WTC11 (cell line): ENCODE data around the gene FBXO3.

Experiments
- ETV6 ChIP-seq: sonication (generic); formaldehyde crosslinking; IDR thresholded peaks from 2 replicates; pipeline ENCODE4 v1.8.1; 2022; ENCODE audit warnings: mild to moderate bottlenecking, missing genetic modification reagents
- JUN ChIP-seq: sonication (generic); formaldehyde crosslinking; IDR thresholded peaks from 2 replicates; pipeline ENCODE4 v1.8.0; 2023; ENCODE audit warnings: mild to moderate bottlenecking, missing genetic modification reagents
- MXD4 ChIP-seq: fragments of 250-450 bp; sonication (Bioruptor Pico); IDR thresholded peaks from 2 replicates; pipeline ENCODE4 v1.8.0; 2021; ENCODE audit warnings: mild to moderate bottlenecking, moderate library complexity, borderline replicate concordance
- MYBL2 ChIP-seq: sonication (generic); formaldehyde crosslinking; IDR thresholded peaks from 2 replicates; pipeline ENCODE4 v1.8.1; 2023; ENCODE audit warnings: mild to moderate bottlenecking, moderate library complexity, missing genetic modification reagents
- NR1H2 ChIP-seq: sonication (generic); formaldehyde crosslinking; IDR thresholded peaks from 2 replicates; pipeline ENCODE4 v1.9.0; 2021; ENCODE audit warnings: mild to moderate bottlenecking, moderate library complexity, missing genetic modification reagents
- RELA ChIP-seq: sonication (generic); formaldehyde crosslinking; IDR thresholded peaks from 2 replicates; pipeline ENCODE4 v1.8.1; 2022; ENCODE audit warnings: missing genetic modification reagents, mild to moderate bottlenecking, borderline replicate concordance
- ZNF416 ChIP-seq: fragments of 250-450 bp; sonication (Bioruptor Pico); IDR thresholded peaks from 2 replicates; pipeline ENCODE4 v1.9.0; 2021; ENCODE audit warnings: mild to moderate bottlenecking, inconsistent platforms
- TF ChIP-seq, protein P1 (sequence below): fragments of 200-600 bp; IDR thresholded peaks from 2 replicates; pipeline ENCODE4 v1.8.0; 2022; ENCODE audit warnings: antibody characterized with exemption
- TF ChIP-seq, protein P2 (sequence below): sonication (generic); formaldehyde crosslinking; IDR thresholded peaks from 2 replicates; pipeline ENCODE4 v1.8.0; 2022; ENCODE audit warnings: mild to moderate bottlenecking, missing genetic modification reagents
- TF ChIP-seq, protein P3 (sequence below): sonication (generic); formaldehyde crosslinking; conservative IDR thresholded peaks from 2 replicates; pipeline ENCODE4 v1.8.1; 2022; ENCODE audit warnings: mild to moderate bottlenecking, missing genetic modification reagents
- TF ChIP-seq, protein P4 (sequence below): sonication (generic); formaldehyde crosslinking; IDR thresholded peaks from 2 replicates; pipeline ENCODE4 v1.8.0; 2023; ENCODE audit warnings: missing genetic modification reagents, mild to moderate bottlenecking, borderline replicate concordance
- TF ChIP-seq, protein P5 (sequence below): sonication (generic); formaldehyde crosslinking; IDR thresholded peaks from 2 replicates; pipeline ENCODE4 v1.8.0; 2023; ENCODE audit warnings: missing genetic modification reagents
- TF ChIP-seq, protein P6 (sequence below): sonication (generic); formaldehyde crosslinking; IDR thresholded peaks from 2 replicates; pipeline ENCODE4 v1.8.1; 2022; ENCODE audit warnings: mild to moderate bottlenecking, missing genetic modification reagents, moderate library complexity, borderline replicate concordance
- TF ChIP-seq, protein P7 (sequence below): fragments of 250-450 bp; sonication (Bioruptor Pico); IDR thresholded peaks from 2 replicates; pipeline ENCODE4 v2.1.2; 2022; ENCODE audit warnings: mild to moderate bottlenecking, moderate library complexity

DNA sequence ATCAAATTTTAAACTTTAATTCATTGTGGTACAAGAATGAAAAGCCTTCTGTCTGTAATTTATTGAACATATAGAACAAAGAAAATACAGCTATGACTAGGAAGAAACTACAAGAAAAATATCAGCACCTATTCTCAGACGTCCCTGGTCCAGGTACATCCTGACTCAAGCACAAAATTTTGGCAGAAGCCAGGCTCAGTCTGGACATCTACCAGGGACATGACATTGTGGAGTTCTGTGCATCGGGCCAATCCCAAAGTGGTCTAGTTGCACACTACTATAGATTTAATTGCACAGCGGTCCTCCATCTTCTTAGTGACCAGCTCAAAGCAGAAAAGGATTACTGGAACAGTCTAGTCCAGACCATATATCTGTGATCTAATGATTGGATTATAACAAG lies 22.4 kb downstream of the FBXO3 start:
- no peak for TF ChIP-seq ETV6 (CRISPR knock-in tag)
- TF ChIP-seq, protein P1, sequence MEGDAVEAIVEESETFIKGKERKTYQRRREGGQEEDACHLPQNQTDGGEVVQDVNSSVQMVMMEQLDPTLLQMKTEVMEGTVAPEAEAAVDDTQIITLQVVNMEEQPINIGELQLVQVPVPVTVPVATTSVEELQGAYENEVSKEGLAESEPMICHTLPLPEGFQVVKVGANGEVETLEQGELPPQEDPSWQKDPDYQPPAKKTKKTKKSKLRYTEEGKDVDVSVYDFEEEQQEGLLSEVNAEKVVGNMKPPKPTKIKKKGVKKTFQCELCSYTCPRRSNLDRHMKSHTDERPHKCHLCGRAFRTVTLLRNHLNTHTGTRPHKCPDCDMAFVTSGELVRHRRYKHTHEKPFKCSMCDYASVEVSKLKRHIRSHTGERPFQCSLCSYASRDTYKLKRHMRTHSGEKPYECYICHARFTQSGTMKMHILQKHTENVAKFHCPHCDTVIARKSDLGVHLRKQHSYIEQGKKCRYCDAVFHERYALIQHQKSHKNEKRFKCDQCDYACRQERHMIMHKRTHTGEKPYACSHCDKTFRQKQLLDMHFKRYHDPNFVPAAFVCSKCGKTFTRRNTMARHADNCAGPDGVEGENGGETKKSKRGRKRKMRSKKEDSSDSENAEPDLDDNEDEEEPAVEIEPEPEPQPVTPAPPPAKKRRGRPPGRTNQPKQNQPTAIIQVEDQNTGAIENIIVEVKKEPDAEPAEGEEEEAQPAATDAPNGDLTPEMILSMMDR = no peak
- TF ChIP-seq, protein P2, sequence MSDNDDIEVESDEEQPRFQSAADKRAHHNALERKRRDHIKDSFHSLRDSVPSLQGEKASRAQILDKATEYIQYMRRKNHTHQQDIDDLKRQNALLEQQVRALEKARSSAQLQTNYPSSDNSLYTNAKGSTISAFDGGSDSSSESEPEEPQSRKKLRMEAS = no peak
- no peak for TF ChIP-seq NR1H2 (CRISPR knock-in tag)
- TF ChIP-seq ZNF416 = no peak
- TF ChIP-seq, protein P3, sequence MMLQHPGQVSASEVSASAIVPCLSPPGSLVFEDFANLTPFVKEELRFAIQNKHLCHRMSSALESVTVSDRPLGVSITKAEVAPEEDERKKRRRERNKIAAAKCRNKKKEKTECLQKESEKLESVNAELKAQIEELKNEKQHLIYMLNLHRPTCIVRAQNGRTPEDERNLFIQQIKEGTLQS = no peak
- TF ChIP-seq, protein P4, sequence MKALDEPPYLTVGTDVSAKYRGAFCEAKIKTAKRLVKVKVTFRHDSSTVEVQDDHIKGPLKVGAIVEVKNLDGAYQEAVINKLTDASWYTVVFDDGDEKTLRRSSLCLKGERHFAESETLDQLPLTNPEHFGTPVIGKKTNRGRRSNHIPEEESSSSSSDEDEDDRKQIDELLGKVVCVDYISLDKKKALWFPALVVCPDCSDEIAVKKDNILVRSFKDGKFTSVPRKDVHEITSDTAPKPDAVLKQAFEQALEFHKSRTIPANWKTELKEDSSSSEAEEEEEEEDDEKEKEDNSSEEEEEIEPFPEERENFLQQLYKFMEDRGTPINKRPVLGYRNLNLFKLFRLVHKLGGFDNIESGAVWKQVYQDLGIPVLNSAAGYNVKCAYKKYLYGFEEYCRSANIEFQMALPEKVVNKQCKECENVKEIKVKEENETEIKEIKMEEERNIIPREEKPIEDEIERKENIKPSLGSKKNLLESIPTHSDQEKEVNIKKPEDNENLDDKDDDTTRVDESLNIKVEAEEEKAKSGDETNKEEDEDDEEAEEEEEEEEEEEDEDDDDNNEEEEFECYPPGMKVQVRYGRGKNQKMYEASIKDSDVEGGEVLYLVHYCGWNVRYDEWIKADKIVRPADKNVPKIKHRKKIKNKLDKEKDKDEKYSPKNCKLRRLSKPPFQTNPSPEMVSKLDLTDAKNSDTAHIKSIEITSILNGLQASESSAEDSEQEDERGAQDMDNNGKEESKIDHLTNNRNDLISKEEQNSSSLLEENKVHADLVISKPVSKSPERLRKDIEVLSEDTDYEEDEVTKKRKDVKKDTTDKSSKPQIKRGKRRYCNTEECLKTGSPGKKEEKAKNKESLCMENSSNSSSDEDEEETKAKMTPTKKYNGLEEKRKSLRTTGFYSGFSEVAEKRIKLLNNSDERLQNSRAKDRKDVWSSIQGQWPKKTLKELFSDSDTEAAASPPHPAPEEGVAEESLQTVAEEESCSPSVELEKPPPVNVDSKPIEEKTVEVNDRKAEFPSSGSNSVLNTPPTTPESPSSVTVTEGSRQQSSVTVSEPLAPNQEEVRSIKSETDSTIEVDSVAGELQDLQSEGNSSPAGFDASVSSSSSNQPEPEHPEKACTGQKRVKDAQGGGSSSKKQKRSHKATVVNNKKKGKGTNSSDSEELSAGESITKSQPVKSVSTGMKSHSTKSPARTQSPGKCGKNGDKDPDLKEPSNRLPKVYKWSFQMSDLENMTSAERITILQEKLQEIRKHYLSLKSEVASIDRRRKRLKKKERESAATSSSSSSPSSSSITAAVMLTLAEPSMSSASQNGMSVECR (CRISPR knock-in tag) = no peak
- TF ChIP-seq, protein P5, sequence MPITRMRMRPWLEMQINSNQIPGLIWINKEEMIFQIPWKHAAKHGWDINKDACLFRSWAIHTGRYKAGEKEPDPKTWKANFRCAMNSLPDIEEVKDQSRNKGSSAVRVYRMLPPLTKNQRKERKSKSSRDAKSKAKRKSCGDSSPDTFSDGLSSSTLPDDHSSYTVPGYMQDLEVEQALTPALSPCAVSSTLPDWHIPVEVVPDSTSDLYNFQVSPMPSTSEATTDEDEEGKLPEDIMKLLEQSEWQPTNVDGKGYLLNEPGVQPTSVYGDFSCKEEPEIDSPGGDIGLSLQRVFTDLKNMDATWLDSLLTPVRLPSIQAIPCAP (CRISPR knock-in tag) = no peak
- TF ChIP-seq RELA (CRISPR knock-in tag) = no peak
- no peak for TF ChIP-seq JUN (CRISPR knock-in tag)
- TF ChIP-seq, protein P6, sequence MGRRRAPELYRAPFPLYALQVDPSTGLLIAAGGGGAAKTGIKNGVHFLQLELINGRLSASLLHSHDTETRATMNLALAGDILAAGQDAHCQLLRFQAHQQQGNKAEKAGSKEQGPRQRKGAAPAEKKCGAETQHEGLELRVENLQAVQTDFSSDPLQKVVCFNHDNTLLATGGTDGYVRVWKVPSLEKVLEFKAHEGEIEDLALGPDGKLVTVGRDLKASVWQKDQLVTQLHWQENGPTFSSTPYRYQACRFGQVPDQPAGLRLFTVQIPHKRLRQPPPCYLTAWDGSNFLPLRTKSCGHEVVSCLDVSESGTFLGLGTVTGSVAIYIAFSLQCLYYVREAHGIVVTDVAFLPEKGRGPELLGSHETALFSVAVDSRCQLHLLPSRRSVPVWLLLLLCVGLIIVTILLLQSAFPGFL (CRISPR knock-in tag) = no peak
- no peak for TF ChIP-seq MXD4 (CRISPR knock-in tag)
- TF ChIP-seq MYBL2 (CRISPR knock-in tag) = no peak
- TF ChIP-seq, protein P7, sequence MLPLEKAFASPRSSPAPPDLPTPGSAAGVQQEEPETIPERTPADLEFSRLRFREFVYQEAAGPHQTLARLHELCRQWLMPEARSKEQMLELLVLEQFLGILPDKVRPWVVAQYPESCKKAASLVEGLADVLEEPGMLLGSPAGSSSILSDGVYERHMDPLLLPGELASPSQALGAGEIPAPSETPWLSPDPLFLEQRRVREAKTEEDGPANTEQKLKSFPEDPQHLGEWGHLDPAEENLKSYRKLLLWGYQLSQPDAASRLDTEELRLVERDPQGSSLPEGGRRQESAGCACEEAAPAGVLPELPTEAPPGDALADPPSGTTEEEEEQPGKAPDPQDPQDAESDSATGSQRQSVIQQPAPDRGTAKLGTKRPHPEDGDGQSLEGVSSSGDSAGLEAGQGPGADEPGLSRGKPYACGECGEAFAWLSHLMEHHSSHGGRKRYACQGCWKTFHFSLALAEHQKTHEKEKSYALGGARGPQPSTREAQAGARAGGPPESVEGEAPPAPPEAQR = no peak
